Adrenal gland (tissue), 12 donors: ENCODE measurements around the gene ITGB3BP. TPM values are rescaled to one million over a fixed set of nuclear protein-coding genes. Genes with fewer than 3 reads are reported as not detected.
A peak's percentile ranks its signal among the peaks of the same experiment; 100 is the strongest.
"Not testable (repeated sequence)": the region's sequence is repeated elsewhere in the genome, so short reads cannot be mapped to it uniquely, and the experiment has no call there.

Experiments used
- DNase-seq, 7 donors: peaks; one replicate each; pipeline ENCODE4 v3.0.0-alpha.2; 2019 to 2020
- H3K27ac ChIP-seq, 5 donors: fragments of 200-600 bp; sonication (generic) in 4 of 5; 1 replicate in 3 of 5; 2 replicates in 2 of 5; pipeline versions ENCODE4 v1.5.1 to v1.8.0; 2016 to 2020; ENCODE audit warnings: mild to moderate bottlenecking in 1 of 5
- H3K27me3 ChIP-seq: fragments of 200-600 bp; 2 replicates; pipeline ENCODE4 v1.8.0; 2021
- H3K36me3 ChIP-seq, 2 donors: fragments of 200-600 bp; replicated peaks in 1 of 2; 1 replicate in 1 of 2; 2 replicates in 1 of 2; pipeline versions ENCODE4 v1.5.1 to v1.8.0; 2018 to 2022
- H3K4me1 ChIP-seq, 2 donors: fragments of 200-600 bp; replicated peaks in 1 of 2; 1 replicate in 1 of 2; 2 replicates in 1 of 2; pipeline versions ENCODE4 v1.5.1 to v1.8.0; 2018 to 2021
- H3K4me3 ChIP-seq, 4 donors: fragments of 200-600 bp; sonication (generic) in 3 of 4; one replicate each; pipeline ENCODE4 v1.5.1; 2016 to 2018
- H3K9me3 ChIP-seq, 3 donors: fragments of 200-600 bp; sonication (generic) in 1 of 3; replicated peaks in 1 of 3; 1 replicate in 2 of 3; 2 replicates in 1 of 3; pipeline versions ENCODE4 v1.5.1 to v1.8.0; 2016 to 2021
- CTCF ChIP-seq, 6 experiments: fragments of 450-650 bp in 4 of 6; fragments of 200-600 bp in 2 of 6; sonication (generic) in 1 of 6; IDR thresholded peaks; 1 replicate in 5 of 6; 2 replicates in 1 of 6; pipeline versions ENCODE4 v1.5.1 to v1.8.0; 2016 to 2021; ENCODE audit warnings: antibody characterized with exemption in 6 of 6, mild to moderate bottlenecking in 2 of 6, moderate library complexity in 1 of 6
- POLR2A ChIP-seq, 2 donors: fragments of 450-650 bp; IDR thresholded peaks; one replicate each; pipeline ENCODE4 v1.6.1; 2017; ENCODE audit warnings: antibody characterized with exemption in 2 of 2, mild to moderate bottlenecking in 2 of 2, moderate library complexity in 1 of 2
- WGBS, 4 donors: extraction: QIAGEN DNeasy Blood & Tissue Kit in 2 of 4; methylation state at CpG; one replicate each; pipeline versions ENCODE4 v1.1.5 to v1.1.7; 2013 to 2017; 5-methylcytosine and 5-hydroxymethylcytosine counted together
- intact Hi-C, 2 donors: fragments of 100-400 bp; cut with DNase I; formaldehyde crosslinking; loops; one replicate each; pipeline versions ENCODE4 v1.14.1 to v1.15.0; 2022 to 2023
- polyA plus RNA-seq, 3 donors: library from polyadenylated mRNA; stranded (reverse); fragments of 200-250 nt in 2 of 3; fragments of 350-450 nt in 1 of 3; fragmentation: Illumina TruSeq in 1 of 3; extraction: RNeasy Lipid Tissue Mini Kit (QIAGEN cat#74804) in 1 of 3; gene quantifications; one replicate each; pipeline ENCODE4 v1.2.3, GENCODE V29; 2013 to 2014
- total RNA-seq, 9 donors: library from RNA; depleted of rRNA in 4 of 9; stranded (reverse); fragments of >200 nt in 4 of 9; fragments of 120-200 nt in 1 of 9; fragmentation: NEBNext Ultra II Directional in 1 of 9; extraction: Animal tissue kit (Norgen Biotek cat#: 25700) in 1 of 9; gene quantifications; one replicate each; pipeline versions ENCODE4 v1.1.0 to v1.2.4, GENCODE V29; 2013 to 2023
- donor health status: healthy with polysubstance abuse.
- donor health status: Bipolar disorder and iron deficiency.
- donor health status: DM: yes; HTN: yes; CAD: no.
- donor health status: DM: no; HTN: no; CAD: no.
- donor health status: DM: no; HTN: no; CAD: no.
- donor health status: DM: yes; HTN: yes; CAD: no.

Gene ITGB3BP
- total and polyA plus RNA-seq, 12 donors: 2.4 to 50.2 (median 27.7) TPM

- peak in 1 of 7 donors; percentile 4 for DNase-seq
- Histone ChIP-seq H3K9me3 (no peaks in the 10 kb centered on the region), H3K27ac (no peak overlapping the region), H3K27me3 (no peaks in the 10 kb centered on the region), H3K4me1 (no peaks in the 10 kb centered on the region), H3K4me3 (no peak overlapping the region), H3K36me3 (no peaks in the 10 kb centered on the region)
- TF ChIP-seq POLR2A (IDR thresholded peaks at IDR 0.05): no peak
- no peak for TF ChIP-seq CTCF (IDR thresholded peaks at IDR 0.05)
- intact Hi-C loops: no loop called here
Observed at GRCh38 chr1:63442141-63442475, 80.9 kb downstream of the ITGB3BP start.

GRCh38 chr1:63435161-63435560, 87.9 kb downstream of the ITGB3BP start:
- no peak overlapping the region for H3K4me3 ChIP-seq
- no peaks in the 10 kb centered on the region for H3K27me3 ChIP-seq
- H3K9me3 ChIP-seq: no peaks in the 10 kb centered on the region
- H3K27ac ChIP-seq: no peak overlapping the region
- TF ChIP-seq CTCF (IDR thresholded peaks at IDR 0.05): no peak
- intact Hi-C loops: no loop called here
- no peaks in the 10 kb centered on the region for H3K4me1 ChIP-seq
- no peaks in the 10 kb centered on the region for H3K36me3 ChIP-seq
- no peak for DNase-seq
- 79 to 86% (median 84%) methylated on average over 4 of the region's 4 CpGs for WGBS, 4 donors

- Histone ChIP-seq H3K36me3 (no peaks in the 10 kb centered on the region), H3K27me3 (no peaks in the 10 kb centered on the region), H3K4me3 (no peak overlapping the region), H3K9me3 (no peaks in the 10 kb centered on the region), H3K27ac (no peak overlapping the region), H3K4me1 (no peaks in the 10 kb centered on the region)
- TF ChIP-seq CTCF (IDR thresholded peaks at IDR 0.05): no peak
- no peak for TF ChIP-seq POLR2A (IDR thresholded peaks at IDR 0.05)
- DNase-seq: no peak
- intact Hi-C loops: no loop called here
Observed at GRCh38 chr1:63429281-63429680, 93.7 kb downstream of the ITGB3BP start.

GRCh38 chr1:63428815-63429214, 94.2 kb downstream of the ITGB3BP start:
- DNase-seq: no peak
- H3K27me3 ChIP-seq: no peaks in the 10 kb centered on the region
- TF ChIP-seq POLR2A (IDR thresholded peaks at IDR 0.05) (no peak), CTCF (IDR thresholded peaks at IDR 0.05) (no peak)
- H3K27ac ChIP-seq: no peak overlapping the region
- H3K36me3 ChIP-seq: no peaks in the 10 kb centered on the region
- intact Hi-C loops: no loop called here
- H3K9me3 ChIP-seq: no peaks in the 10 kb centered on the region
- H3K4me1 ChIP-seq: no peaks in the 10 kb centered on the region
- H3K4me3 ChIP-seq: no peak overlapping the region

GRCh38 chr1:63423649-63424048, 99.4 kb downstream of the ITGB3BP start:
- H3K4me3 ChIP-seq: no peak overlapping the region
- TF ChIP-seq CTCF (IDR thresholded peaks at IDR 0.05): no peak
- TF ChIP-seq POLR2A (IDR thresholded peaks at IDR 0.05): no peak
- DNase-seq: no peak
- 95 to 99% (median 97%) methylated on average over 2 of the region's 2 CpGs for WGBS, 4 donors
- no peaks in the 10 kb centered on the region for H3K9me3 ChIP-seq
- no peak overlapping the region for H3K27ac ChIP-seq
- no peaks in the 10 kb centered on the region for H3K4me1 ChIP-seq
- H3K27me3 ChIP-seq: no peaks in the 10 kb centered on the region
- intact Hi-C loops: no loop called here
- no peaks in the 10 kb centered on the region for H3K36me3 ChIP-seq

GRCh38 chr1:63420746-63421145, 102.3 kb downstream of the ITGB3BP start:
- intact Hi-C loops: not testable (repeated sequence)
- 84 to 100% (median 98%) methylated on average over 1 of the region's 1 CpG for WGBS, 4 donors

More at GRCh38 chr1:63420746-63421145, 102.3 kb downstream of the ITGB3BP start:
- not testable (repeated sequence) for H3K4me3 ChIP-seq, DNase-seq, H3K36me3 ChIP-seq, H3K27ac ChIP-seq, H3K9me3 ChIP-seq, H3K27me3 ChIP-seq, H3K4me1 ChIP-seq
